ENCODE data around the gene CIAO2B. TPM values are rescaled to one million over a fixed set of nuclear protein-coding genes. Genes with fewer than 3 reads are reported as not detected.
A peak's percentile ranks its signal among the peaks of the same experiment; 100 is the strongest.
"Not testable (repeated sequence)": the region's sequence is repeated elsewhere in the genome, so short reads cannot be mapped to it uniquely, and the experiment has no call there.

Gene CIAO2B
- polyA plus RNA-seq, 1 donor: 82.1 TPM

DNA sequence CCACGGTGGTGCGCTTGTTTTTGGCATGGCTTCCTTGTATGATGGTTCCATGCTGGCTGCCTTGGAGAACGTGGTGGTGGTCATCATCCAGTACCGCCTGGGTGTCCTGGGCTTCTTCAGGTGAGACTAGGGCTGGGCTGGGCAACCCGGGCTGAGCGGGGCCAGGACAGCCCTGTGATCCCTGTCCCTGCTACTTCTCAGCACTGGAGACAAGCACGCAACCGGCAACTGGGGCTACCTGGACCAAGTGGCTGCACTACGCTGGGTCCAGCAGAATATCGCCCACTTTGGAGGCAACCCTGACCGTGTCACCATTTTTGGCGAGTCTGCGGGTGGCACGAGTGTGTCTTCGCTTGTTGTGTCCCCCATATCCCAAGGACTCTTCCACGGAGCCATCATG lies 6.0 kb upstream of the CIAO2B start:
- H3K9me3 ChIP-seq (ENCODE audit: control insufficient read depth, low read depth, low read length): no peaks in the 10 kb centered on the region
- no peak overlapping the region for H3K27ac ChIP-seq (ENCODE audit: low read length)
- WGBS (ENCODE audit: insufficient coverage, low lambda C conversion rate): no CpG with 5 or more reads among the region's 16 CpGs
- no peaks in the 10 kb centered on the region for H3K27me3 ChIP-seq (ENCODE audit: control insufficient read depth, insufficient read depth, low read length)
- H3K4me1 ChIP-seq (ENCODE audit: control insufficient read depth, insufficient read depth, low read length): peaks cover 27% of the 10 kb centered on the region
- DNase-seq: no peak
- H3K36me3 ChIP-seq (ENCODE audit: control insufficient read depth, insufficient read depth, low read length): peaks cover 66% of the 10 kb centered on the region
- H3K4me3 ChIP-seq (ENCODE audit: low read length): no peak overlapping the region

DNA sequence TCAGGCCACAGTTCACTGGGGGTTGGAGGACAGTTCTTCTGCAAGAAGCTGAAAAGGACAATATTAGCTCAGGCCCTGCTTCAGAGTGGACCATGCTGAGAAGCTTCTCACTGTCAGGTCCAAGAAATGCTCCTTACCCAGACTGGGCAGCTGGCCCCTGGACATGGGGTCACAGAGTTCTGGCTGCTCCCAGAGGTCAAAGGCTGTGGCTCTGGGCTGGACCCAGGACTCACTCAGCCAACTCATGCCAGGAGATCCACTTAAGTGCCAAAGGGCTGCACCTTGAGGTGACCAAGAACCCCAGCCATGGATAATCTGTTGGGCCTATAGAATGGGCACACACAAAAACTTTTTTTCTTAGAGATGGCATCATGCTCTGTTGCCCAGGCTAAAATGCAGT lies 5.2 kb upstream of the CIAO2B start:
- DNase-seq: no peak
- H3K4me3 ChIP-seq (ENCODE audit: low read length): no peak overlapping the region
- peaks cover 27% of the 10 kb centered on the region for H3K4me1 ChIP-seq (ENCODE audit: control insufficient read depth, insufficient read depth, low read length)
- no peaks in the 10 kb centered on the region for H3K27me3 ChIP-seq (ENCODE audit: control insufficient read depth, insufficient read depth, low read length)
- H3K36me3 ChIP-seq (ENCODE audit: control insufficient read depth, insufficient read depth, low read length): peaks cover 66% of the 10 kb centered on the region
- H3K9me3 ChIP-seq (ENCODE audit: control insufficient read depth, low read depth, low read length): no peaks in the 10 kb centered on the region
- no peak overlapping the region for H3K27ac ChIP-seq (ENCODE audit: low read length)

DNA sequence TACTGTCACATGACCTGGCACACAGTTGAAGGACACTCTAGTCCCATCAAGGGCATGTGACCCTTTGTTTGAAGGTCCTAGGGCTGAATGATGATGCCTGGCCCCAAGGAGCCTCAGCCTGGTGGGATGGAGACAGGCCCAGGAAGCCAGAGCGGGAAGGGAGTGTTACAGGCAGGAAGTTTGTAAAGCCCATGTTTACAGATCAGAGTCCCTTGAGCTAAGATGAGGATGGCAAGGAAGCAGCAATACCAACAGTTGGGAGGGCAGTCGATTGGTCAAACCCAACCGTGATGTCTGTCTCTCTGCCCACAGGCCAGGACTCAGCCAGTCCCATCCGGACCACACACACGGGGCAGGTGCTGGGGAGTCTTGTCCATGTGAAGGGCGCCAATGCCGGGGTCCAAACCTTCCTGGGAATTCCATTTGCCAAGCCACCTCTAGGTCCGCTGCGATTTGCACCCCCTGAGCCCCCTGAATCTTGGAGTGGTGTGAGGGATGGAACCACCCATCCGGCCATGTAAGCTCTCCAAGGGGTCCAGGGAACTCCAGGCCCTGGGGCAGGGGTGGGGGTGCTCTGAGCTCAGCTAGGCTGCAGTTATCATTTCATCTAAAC lies 3.6 kb upstream of the CIAO2B start:
- Histone ChIP-seq H3K9me3 (ENCODE audit: control insufficient read depth, low read depth, low read length) (no peaks in the 10 kb centered on the region), H3K27ac (ENCODE audit: low read length) (no peak overlapping the region), H3K27me3 (ENCODE audit: control insufficient read depth, insufficient read depth, low read length) (no peaks in the 10 kb centered on the region), H3K4me1 (ENCODE audit: control insufficient read depth, insufficient read depth, low read length) (peaks cover 34% of the 10 kb centered on the region), H3K36me3 (ENCODE audit: control insufficient read depth, insufficient read depth, low read length) (peaks cover 53% of the 10 kb centered on the region), H3K4me3 (ENCODE audit: low read length) (no peak overlapping the region)
- no peak for DNase-seq
- no CpG with 5 or more reads among the region's 10 CpGs for WGBS (ENCODE audit: insufficient coverage, low lambda C conversion rate)

DNA sequence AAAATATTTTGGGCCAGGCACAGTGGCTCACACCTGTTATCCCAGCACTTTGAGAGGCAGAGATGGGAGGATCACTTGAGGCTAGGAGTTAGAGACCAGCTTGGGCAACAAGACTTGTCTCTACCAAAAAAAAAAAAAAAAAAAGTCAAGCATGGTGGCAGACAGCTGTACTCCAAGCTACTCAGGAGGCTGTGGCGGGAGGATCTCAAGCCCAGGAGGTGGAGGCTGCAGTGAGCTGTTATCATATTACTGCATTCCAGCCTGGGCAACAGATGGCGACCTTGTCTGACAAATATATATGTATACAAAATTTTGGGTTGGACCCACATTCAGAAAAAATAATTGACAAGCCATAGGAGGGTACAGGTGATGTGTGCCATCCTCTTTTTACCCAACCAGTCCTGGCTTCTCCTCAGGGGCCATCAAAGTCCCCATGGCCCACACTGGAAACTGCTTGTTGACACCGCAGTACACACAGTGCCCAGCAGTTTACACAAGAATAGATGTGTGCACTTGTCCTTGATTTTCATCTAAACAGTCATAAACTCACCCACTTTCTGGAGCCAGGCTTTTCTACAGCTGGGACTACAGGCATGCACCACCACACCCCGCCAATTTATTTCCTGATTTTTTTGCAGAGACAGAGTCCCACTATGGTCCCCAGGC lies 2.8 kb upstream of the CIAO2B start:
- no CpG with 5 or more reads among the region's 4 CpGs for WGBS (ENCODE audit: insufficient coverage, low lambda C conversion rate)
- Histone ChIP-seq H3K27ac (ENCODE audit: low read length) (peak overlapping the region; percentile 96), H3K36me3 (ENCODE audit: control insufficient read depth, insufficient read depth, low read length) (peaks cover 51% of the 10 kb centered on the region), H3K4me3 (ENCODE audit: low read length) (peak overlapping the region; percentile 93), H3K9me3 (ENCODE audit: control insufficient read depth, low read depth, low read length) (no peaks in the 10 kb centered on the region), H3K27me3 (ENCODE audit: control insufficient read depth, insufficient read depth, low read length) (no peaks in the 10 kb centered on the region), H3K4me1 (ENCODE audit: control insufficient read depth, insufficient read depth, low read length) (peaks cover 41% of the 10 kb centered on the region)
- no peak for DNase-seq

DNA sequence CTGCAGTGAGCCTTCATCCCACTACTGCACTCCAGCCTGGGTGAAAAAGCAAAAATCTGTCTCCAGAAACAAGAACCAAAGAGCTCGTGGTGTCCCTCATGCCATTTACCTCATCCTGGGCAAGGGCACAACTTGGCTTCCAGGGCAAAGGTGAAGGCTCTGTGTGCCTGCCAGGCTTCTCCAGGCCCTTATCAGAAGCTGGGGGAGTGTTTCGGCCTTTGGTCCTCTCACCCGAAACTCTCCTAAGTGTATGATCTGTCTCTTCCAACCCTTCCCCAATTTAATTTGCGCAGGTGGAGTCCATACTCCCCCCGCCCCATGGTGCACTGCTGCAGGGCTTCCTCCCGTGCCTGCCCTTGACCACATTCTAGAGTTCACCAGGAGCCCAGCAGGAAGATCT lies 2.3 kb upstream of the CIAO2B start:
- Histone ChIP-seq H3K4me1 (ENCODE audit: control insufficient read depth, insufficient read depth, low read length) (peaks cover 41% of the 10 kb centered on the region), H3K27ac (ENCODE audit: low read length) (peak overlapping the region; percentile 96), H3K36me3 (ENCODE audit: control insufficient read depth, insufficient read depth, low read length) (peaks cover 47% of the 10 kb centered on the region), H3K9me3 (ENCODE audit: control insufficient read depth, low read depth, low read length) (no peaks in the 10 kb centered on the region), H3K27me3 (ENCODE audit: control insufficient read depth, insufficient read depth, low read length) (no peaks in the 10 kb centered on the region), H3K4me3 (ENCODE audit: low read length) (peak overlapping the region; percentile 93)
- WGBS (ENCODE audit: insufficient coverage, low lambda C conversion rate): no CpG with 5 or more reads among the region's 6 CpGs
- DNase-seq: peak in 1 of 2 donors; percentile 76

DNA sequence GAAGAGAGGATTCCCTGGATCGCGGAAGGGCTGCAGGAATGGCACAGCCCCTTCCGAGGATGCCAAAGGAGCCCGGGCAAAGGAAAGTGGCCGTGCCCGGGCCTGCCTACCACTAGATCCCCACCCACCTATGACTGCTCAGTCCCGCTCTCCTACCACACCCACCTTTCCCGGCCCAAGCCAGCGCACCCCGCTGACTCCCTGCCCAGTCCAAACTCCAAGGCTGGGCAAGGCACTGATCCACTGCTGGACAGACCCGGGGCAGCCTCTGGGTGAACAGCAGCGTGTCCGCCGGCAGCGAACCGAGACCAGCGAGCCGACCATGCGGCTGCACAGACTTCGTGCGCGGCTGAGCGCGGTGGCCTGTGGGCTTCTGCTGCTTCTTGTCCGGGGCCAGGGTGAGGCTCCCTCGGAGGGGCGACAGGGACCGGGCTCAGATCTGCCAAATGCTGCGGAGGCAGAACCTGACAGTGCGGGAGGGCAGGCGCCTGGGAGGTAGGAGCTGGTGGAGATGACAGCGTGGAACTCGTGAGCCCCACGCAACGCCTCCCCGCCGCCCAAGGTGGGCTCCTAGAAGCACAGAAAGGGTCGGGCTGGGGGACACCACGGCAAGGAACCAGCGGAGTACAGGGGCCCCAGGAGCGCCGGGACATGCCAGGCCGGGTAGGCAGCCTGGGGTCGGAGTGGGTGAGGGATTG lies 1.3 kb upstream of the CIAO2B start, which contains the start of gene CES2:
Gene CES2, plus strand, starts transcription at position 203 of the 698 bp plus-strand sequence. Its CDS starts 120 bp downstream, at position 323.
- no peaks in the 10 kb centered on the region for H3K27me3 ChIP-seq (ENCODE audit: control insufficient read depth, insufficient read depth, low read length)

DNA sequence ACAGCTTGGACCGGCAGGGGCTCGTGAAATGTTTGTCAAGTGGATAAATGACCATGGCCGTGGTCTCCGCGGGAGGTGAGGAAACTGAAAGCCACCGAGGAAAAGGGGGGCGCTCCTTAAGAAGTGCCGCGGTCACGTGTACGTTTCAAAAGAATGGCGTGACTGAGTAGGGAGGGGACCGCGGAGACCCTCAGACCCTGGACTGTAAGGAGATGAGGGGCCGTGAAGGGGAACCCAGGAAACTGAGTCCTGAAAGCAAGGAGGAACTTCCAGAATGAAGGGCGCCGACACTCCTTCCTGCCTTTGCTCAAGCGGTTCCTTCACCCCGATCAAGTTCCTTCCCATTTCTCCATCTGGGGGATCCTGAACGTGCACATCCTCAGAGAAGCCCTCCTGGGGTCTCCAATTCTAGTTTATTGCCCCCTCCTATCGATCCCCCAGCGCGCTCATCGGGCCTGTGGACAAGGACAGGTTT lies 674 bp upstream of the CIAO2B start:
- WGBS (ENCODE audit: insufficient coverage, low lambda C conversion rate): no CpG with 5 or more reads among the region's 24 CpGs
- Histone ChIP-seq H3K27ac (ENCODE audit: low read length) (peak overlapping the region; percentile 96), H3K4me1 (ENCODE audit: control insufficient read depth, insufficient read depth, low read length) (peaks cover 41% of the 10 kb centered on the region), H3K36me3 (ENCODE audit: control insufficient read depth, insufficient read depth, low read length) (peaks cover 33% of the 10 kb centered on the region), H3K4me3 (ENCODE audit: low read length) (peak overlapping the region; percentile 93)
- H3K27me3 ChIP-seq (ENCODE audit: control insufficient read depth, insufficient read depth, low read length); H3K9me3 ChIP-seq (ENCODE audit: control insufficient read depth, low read depth, low read length): not testable (repeated sequence)
- peak in 1 of 2 donors; percentile 51 for DNase-seq

More for the DNA sequence above, 1.3 kb upstream of the CIAO2B start, which contains the start of gene CES2:
- Histone ChIP-seq H3K9me3 (ENCODE audit: control insufficient read depth, low read depth, low read length) (no peaks in the 10 kb centered on the region), H3K4me1 (ENCODE audit: control insufficient read depth, insufficient read depth, low read length) (peaks cover 41% of the 10 kb centered on the region), H3K27ac (ENCODE audit: low read length) (peak within 1 kb of the TSS; percentile 96), H3K36me3 (ENCODE audit: control insufficient read depth, insufficient read depth, low read length) (peaks cover 39% of the 10 kb centered on the region), H3K4me3 (ENCODE audit: low read length) (peak within 1 kb of the TSS; percentile 93)
- peak; percentile 85 to 90 for DNase-seq
- whole genome bisulfite sequencing (ENCODE audit: insufficient coverage, low lambda C conversion rate): no CpG with 5 or more reads among the region's 44 CpGs

DNA sequence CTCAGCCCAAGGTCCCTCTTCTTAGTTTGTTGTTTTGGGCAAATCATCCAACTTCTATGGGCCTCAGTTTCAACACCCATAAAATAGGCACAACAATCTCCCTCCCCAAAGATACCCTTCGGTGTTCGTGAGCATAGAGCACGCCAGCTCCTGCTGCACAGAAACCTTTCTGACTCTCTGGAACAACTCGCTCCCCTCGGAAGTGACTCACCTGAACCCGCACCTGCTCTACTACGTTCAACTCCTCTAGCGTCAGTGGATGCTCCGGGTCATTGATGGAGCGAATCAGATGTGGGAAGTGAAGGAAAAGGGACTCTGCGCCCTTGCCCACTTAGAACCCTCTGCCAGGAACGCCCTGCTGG lies 445 bp downstream of the CIAO2B start:
- WGBS (ENCODE audit: insufficient coverage, low lambda C conversion rate): no CpG with 5 or more reads among the region's 12 CpGs
- H3K9me3 ChIP-seq (ENCODE audit: control insufficient read depth, low read depth, low read length): no peaks in the 10 kb centered on the region
- peak overlapping the region; percentile 93 for H3K4me3 ChIP-seq (ENCODE audit: low read length)
- H3K4me1 ChIP-seq (ENCODE audit: control insufficient read depth, insufficient read depth, low read length): peaks cover 41% of the 10 kb centered on the region
- peak overlapping the region; percentile 96 for H3K27ac ChIP-seq (ENCODE audit: low read length)
- no peaks in the 10 kb centered on the region for H3K27me3 ChIP-seq (ENCODE audit: control insufficient read depth, insufficient read depth, low read length)
- no peak for DNase-seq
- H3K36me3 ChIP-seq (ENCODE audit: control insufficient read depth, insufficient read depth, low read length): peaks cover 22% of the 10 kb centered on the region

DNA sequence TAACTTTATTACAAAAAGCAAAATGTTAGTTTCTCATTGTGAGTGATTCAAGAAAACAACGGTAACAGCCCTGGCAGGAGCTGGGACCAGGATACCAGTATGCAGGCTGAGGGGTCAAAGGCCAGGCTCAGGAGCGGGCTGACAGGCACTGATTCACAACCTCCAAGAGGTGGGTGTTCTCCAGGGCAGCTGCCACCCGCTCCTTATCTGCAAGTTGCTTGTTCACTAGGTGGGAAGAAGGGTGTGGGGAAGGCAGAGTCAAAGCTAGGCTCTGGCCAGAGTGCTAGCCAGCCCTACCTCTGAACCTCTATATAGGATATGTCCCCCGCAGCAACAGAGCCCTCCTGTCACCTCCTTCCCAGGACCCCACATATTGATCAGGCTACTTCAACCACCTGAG lies 2.1 kb downstream of the CIAO2B start:
- H3K27ac ChIP-seq (ENCODE audit: low read length): no peak overlapping the region
- no peaks in the 10 kb centered on the region for H3K9me3 ChIP-seq (ENCODE audit: control insufficient read depth, low read depth, low read length)
- WGBS (ENCODE audit: insufficient coverage, low lambda C conversion rate): no CpG with 5 or more reads among the region's 4 CpGs
- no peak overlapping the region for H3K4me3 ChIP-seq (ENCODE audit: low read length)
- no peaks in the 10 kb centered on the region for H3K27me3 ChIP-seq (ENCODE audit: control insufficient read depth, insufficient read depth, low read length)
- H3K4me1 ChIP-seq (ENCODE audit: control insufficient read depth, insufficient read depth, low read length): peaks cover 28% of the 10 kb centered on the region
- peaks cover 10% of the 10 kb centered on the region for H3K36me3 ChIP-seq (ENCODE audit: control insufficient read depth, insufficient read depth, low read length)
- DNase-seq: no peak

DNA sequence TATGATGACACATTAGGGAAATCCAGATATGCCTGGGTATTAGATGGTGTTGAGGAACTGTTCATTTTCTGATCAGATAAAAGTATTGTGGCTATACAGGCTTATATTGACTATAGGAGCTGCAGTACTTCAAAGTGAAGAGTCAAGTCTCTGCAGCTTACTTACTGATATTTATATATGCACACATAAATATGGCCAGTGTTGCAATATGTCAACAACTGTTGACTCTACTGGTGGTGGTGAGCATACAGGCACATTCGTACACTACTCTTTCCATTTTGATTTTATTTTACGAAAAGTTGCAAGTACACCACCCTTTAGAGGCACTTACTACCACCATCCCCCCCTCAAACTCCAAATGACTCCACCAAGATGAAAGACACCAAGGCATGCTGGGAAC lies 2.5 kb downstream of the CIAO2B start:
- H3K9me3 ChIP-seq (ENCODE audit: control insufficient read depth, low read depth, low read length): no peaks in the 10 kb centered on the region
- WGBS (ENCODE audit: insufficient coverage, low lambda C conversion rate): 100% methylated on average over 2 of the region's 2 CpGs

More for the DNA sequence above, 2.5 kb downstream of the CIAO2B start:
- no peak for DNase-seq
- Histone ChIP-seq H3K36me3 (ENCODE audit: control insufficient read depth, insufficient read depth, low read length) (peaks cover 10% of the 10 kb centered on the region), H3K27ac (ENCODE audit: low read length) (no peak overlapping the region), H3K4me1 (ENCODE audit: control insufficient read depth, insufficient read depth, low read length) (peaks cover 24% of the 10 kb centered on the region), H3K27me3 (ENCODE audit: control insufficient read depth, insufficient read depth, low read length) (no peaks in the 10 kb centered on the region), H3K4me3 (ENCODE audit: low read length) (no peak overlapping the region)
